PC-3 (cell line): Measurements from ENCODE around the gene PIANP. TPM values are rescaled to one million over a fixed set of nuclear protein-coding genes. Genes with fewer than 3 reads are reported as not detected.

ENCODE experiments used
- ATAC-seq: fragments of 200-7000 bp; cut with Tn5 transposase; 2 replicates; pipeline ENCODE4 v1.9.1; 2020; ENCODE audit warnings: mild to moderate bottlenecking, moderate library complexity
- BruUV-seq: library from RNA; stranded (reverse); fragments of 400-500 nt; replicated peaks from 2 replicates; lab custom pipeline; 2021; lab: Mats Ljungman, UMichigan
- CTCF ChIA-PET: fragments of 300-600 bp; sonication (Branson Sonifier 250); formaldehyde crosslinking; loops from one replicate; lab custom pipeline; 2022; ENCODE audit warnings: antibody characterized with exemption; lab: Charles Lee
- POLR2A ChIA-PET: fragments of 300-600 bp; sonication (Branson Sonifier 250); formaldehyde crosslinking; loops from one replicate; lab custom pipeline; 2022; ENCODE audit warnings: antibody characterized with exemption; ENCODE audit not compliant: unreplicated experiment; lab: Charles Lee
- DNase-seq: peaks from one replicate; pipeline ENCODE4 v3.0.0-alpha.2; 2015
- H2AFZ ChIP-seq: fragments of 300-600 bp; sonication (generic); 2 replicates; pipeline ENCODE4 v1.6.0; 2016; ENCODE audit warnings: antibody characterized with exemption, low read length
- H3F3A ChIP-seq: fragments of 300-600 bp; sonication (generic); one replicate; pipeline ENCODE4 v1.6.0; 2017; ENCODE audit warnings: antibody characterized with exemption, low read length, control low read depth, mild to moderate bottlenecking; ENCODE audit not compliant: unreplicated experiment
- H3K27ac ChIP-seq: fragments of 300-600 bp; sonication (generic); 2 replicates; pipeline ENCODE4 v1.5.1; 2016; ENCODE audit warnings: mild to moderate bottlenecking, low read length
- H3K27me3 ChIP-seq: fragments of 300-600 bp; sonication (generic); 2 replicates; pipeline ENCODE4 v1.6.1; 2016; ENCODE audit warnings: low read length, mixed read lengths
- H3K36me3 ChIP-seq: fragments of 300-600 bp; sonication (generic); 2 replicates; pipeline ENCODE4 v1.6.1; 2016; ENCODE audit warnings: low read depth, mixed run types, low read length, mixed read lengths
- H3K4me1 ChIP-seq: fragments of 300-600 bp; sonication (generic); 2 replicates; pipeline ENCODE4 v1.5.1; 2016; ENCODE audit warnings: low read length; ENCODE audit not compliant: insufficient read depth
- H3K4me2 ChIP-seq: fragments of 300-600 bp; sonication (generic); 2 replicates; pipeline ENCODE4 v1.6.0; 2016; ENCODE audit warnings: low read length
- H3K4me3 ChIP-seq: fragments of 300-600 bp; sonication (generic); 2 replicates; pipeline ENCODE4 v1.5.1; 2016; ENCODE audit warnings: mild to moderate bottlenecking, low read length, mixed read lengths
- H3K79me2 ChIP-seq: fragments of 300-600 bp; sonication (generic); 2 replicates; pipeline ENCODE4 v1.6.1; 2017; ENCODE audit warnings: low read length, mixed read lengths
- H3K9ac ChIP-seq: fragments of 300-600 bp; sonication (generic); 2 replicates; pipeline ENCODE4 v1.6.0; 2016; ENCODE audit warnings: mild to moderate bottlenecking, low read length
- H3K9me2 ChIP-seq: fragments of 300-600 bp; sonication (generic); replicated peaks from 2 replicates; pipeline ENCODE4 v1.6.1; 2016; ENCODE audit warnings: mixed run types, low read length, mixed read lengths
- H3K9me3 ChIP-seq: fragments of 300-600 bp; sonication (generic); 2 replicates; pipeline ENCODE4 v1.6.1; 2016; ENCODE audit warnings: low read length, mixed read lengths
- H4K20me1 ChIP-seq: fragments of 300-600 bp; sonication (generic); 2 replicates; pipeline ENCODE4 v1.6.1; 2016; ENCODE audit warnings: low read length, mixed read lengths
- EZH2 ChIP-seq: fragments of 300-600 bp; sonication (generic); IDR thresholded peaks from one replicate; pipeline ENCODE4 v1.6.1; 2017; ENCODE audit warnings: antibody characterized with exemption, mild to moderate bottlenecking, low read length; ENCODE audit not compliant: unreplicated experiment
- EZH2phosphoT487 ChIP-seq: fragments of 300-600 bp; sonication (generic); IDR thresholded peaks from 2 replicates; pipeline ENCODE4 v1.6.1; 2018; ENCODE audit warnings: mild to moderate bottlenecking, antibody characterized with exemption, low read length, borderline replicate concordance
- intact Hi-C: fragments of 100-400 bp; cut with micrococcal nuclease; formaldehyde crosslinking; loops from 2 replicates; pipeline ENCODE4 v1.9.0; 2023
- total RNA-seq: library from RNA; depleted of rRNA; stranded (reverse); fragments of >200 nt; gene quantifications from 2 replicates; pipeline ENCODE4 v1.2.3, GENCODE V29; 2014
- TF ChIP-seq, protein P1 (sequence below): fragments of 300-600 bp; sonication (generic); conservative IDR thresholded peaks from 2 replicates; pipeline ENCODE4 v1.5.1; 2017; ENCODE audit warnings: antibody characterized with exemption, low read depth, mild to moderate bottlenecking, low read length

Gene PIANP
- total RNA-seq, 1 experiment from 2014 or later = not detected

DNA sequence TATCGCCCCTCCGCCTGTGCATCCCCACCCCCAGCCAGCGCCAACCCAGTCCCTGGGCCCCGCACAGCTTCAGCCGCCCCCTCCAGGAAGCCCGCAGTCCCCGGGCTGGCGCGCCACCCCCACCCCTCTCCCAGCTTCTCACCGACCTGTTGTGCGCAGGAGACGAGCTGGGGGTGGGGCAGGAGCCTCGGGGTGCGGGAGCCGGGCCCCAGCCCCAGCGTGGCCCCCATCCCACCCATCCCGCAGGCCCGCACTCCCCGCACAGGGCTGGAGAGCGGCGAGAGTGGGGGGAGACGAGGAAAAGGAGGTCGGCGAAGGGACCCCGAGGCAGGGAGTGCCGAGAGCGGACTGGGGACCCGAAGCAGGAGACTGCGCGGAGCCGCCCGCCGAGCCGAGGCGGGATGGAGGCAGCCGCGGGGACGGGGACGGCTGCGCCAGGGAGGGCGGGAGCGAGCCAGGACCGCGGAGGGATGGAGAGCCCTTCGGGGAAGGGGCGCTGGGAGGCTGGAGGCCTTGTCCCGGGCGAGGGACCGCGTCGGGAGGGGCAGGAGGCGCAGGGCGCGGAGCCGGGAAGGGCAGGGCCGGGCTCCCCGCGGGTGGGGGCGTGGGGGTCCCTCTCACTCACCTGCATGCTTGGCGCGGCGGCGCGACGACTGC lies 498 bp downstream of the PIANP start:
- DNase-seq (no peak), ATAC-seq (peak; percentile 18; the same call in 1 of the 2 replicates)
- intact Hi-C loops = loop anchor here (5.0 kb wide), 1 partner anchor 83 kb away; no protein-coding TSS in a partner anchor
- peak; percentile 30; the same call in 1 of the 2 replicates for TF ChIP-seq EZH2phosphoT487
- TF ChIP-seq, protein P1, sequence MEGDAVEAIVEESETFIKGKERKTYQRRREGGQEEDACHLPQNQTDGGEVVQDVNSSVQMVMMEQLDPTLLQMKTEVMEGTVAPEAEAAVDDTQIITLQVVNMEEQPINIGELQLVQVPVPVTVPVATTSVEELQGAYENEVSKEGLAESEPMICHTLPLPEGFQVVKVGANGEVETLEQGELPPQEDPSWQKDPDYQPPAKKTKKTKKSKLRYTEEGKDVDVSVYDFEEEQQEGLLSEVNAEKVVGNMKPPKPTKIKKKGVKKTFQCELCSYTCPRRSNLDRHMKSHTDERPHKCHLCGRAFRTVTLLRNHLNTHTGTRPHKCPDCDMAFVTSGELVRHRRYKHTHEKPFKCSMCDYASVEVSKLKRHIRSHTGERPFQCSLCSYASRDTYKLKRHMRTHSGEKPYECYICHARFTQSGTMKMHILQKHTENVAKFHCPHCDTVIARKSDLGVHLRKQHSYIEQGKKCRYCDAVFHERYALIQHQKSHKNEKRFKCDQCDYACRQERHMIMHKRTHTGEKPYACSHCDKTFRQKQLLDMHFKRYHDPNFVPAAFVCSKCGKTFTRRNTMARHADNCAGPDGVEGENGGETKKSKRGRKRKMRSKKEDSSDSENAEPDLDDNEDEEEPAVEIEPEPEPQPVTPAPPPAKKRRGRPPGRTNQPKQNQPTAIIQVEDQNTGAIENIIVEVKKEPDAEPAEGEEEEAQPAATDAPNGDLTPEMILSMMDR = no peak
- Histone ChIP-seq H3K27me3 (peaks cover 33% of the 10 kb centered on the region), H3K4me1 (no peaks in the 10 kb centered on the region), H3K9ac (no peak overlapping the region), H2AFZ (no peak overlapping the region), H3K9me2 (no peaks in the 10 kb centered on the region), H3K9me3 (no peaks in the 10 kb centered on the region), H3K36me3 (no peaks in the 10 kb centered on the region), H3K4me3 (peak overlapping the region; percentile 35; the same call in 1 of the 2 replicates), H3K79me2 (no peaks in the 10 kb centered on the region), H3K27ac (no peak overlapping the region), H4K20me1 (no peaks in the 10 kb centered on the region), H3F3A (no peaks in the 10 kb centered on the region), H3K4me2 (0 out of 2 replicates have a peak overlapping the region, but pooled peaks have one; percentile 26)
- ChIA-PET CTCF (no interaction called here), POLR2A (no interaction called here)
- BruUV-seq = no TSS peak

DNA sequence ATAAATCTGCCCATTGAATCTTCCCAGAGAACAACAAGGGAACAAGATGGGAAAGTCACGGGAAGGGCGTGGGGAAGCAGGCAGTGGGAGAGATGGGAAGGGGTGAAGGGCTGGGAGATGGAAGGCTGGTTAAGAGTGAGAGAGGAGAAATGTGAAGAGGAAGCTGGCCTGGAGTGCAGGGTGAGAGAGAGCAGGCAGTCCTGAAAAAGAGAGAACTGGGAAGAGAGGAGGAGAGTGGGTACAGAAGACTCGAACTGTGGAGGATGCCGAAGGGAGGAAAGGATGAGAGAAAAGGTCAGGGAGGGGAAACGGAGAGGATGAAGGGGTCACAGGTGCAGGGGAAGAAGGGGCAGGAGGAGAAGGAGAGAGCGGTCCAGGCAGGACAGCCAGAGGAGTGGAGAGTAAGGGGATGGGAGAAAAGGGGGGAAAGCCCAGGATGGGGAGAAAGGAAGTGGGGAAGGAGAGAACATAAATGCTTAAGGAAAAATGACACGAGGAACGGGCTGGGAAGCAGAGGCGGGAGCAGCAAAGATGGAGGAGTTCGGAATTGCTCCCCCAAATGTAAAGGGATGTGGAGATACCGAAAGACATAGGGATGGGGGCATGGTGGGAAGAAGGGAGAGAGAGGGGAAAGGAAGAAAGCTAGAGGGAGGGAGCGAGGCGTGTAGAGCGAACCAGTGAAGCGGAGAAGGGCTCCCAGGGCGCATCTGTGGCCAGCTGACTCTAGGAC lies 1.2 kb downstream of the PIANP start:
- H3K9ac ChIP-seq = no peak overlapping the region

More for the DNA sequence above, 1.2 kb downstream of the PIANP start:
- H3K4me1 ChIP-seq = no peaks in the 10 kb centered on the region
- H3K4me2 ChIP-seq = no peak overlapping the region
- H3K9me2 ChIP-seq = no peaks in the 10 kb centered on the region
- DNase-seq = no peak
- H4K20me1 ChIP-seq = no peaks in the 10 kb centered on the region
- ChIA-PET POLR2A (no interaction called here), CTCF (no interaction called here)
- BruUV-seq = no TSS peak
- H3K4me3 ChIP-seq = no peak overlapping the region
- no peaks in the 10 kb centered on the region for H3K9me3 ChIP-seq
- TF ChIP-seq EZH2phosphoT487 (no peak), EZH2 (no peak)
- TF ChIP-seq, protein P1 = no peak
- peaks cover 33% of the 10 kb centered on the region for H3K27me3 ChIP-seq
- H2AFZ ChIP-seq = no peak overlapping the region
- H3K36me3 ChIP-seq = no peaks in the 10 kb centered on the region
- H3K27ac ChIP-seq = no peak overlapping the region
- H3K79me2 ChIP-seq = no peaks in the 10 kb centered on the region
- ATAC-seq = no peak
- intact Hi-C loops = loop anchor here (5.0 kb wide), 1 partner anchor 82 kb away; no protein-coding TSS in a partner anchor
- no peaks in the 10 kb centered on the region for H3F3A ChIP-seq
